A549 treated with GW870086 at 1 μM for 4 hours (cell line): Measurements from ENCODE around the gene ZNF582. TPM values are rescaled to one million over a fixed set of nuclear protein-coding genes. Genes with fewer than 3 reads are reported as not detected.

ENCODE experiments used
- total RNA-seq: library from RNA; stranded (reverse); fragments of 200-300 nt; extraction: Qiagen RNA extraction; gene quantifications from 5 replicates; pipeline ENCODE4 v1.2.3, GENCODE V29; 2022; ENCODE audit warnings: low read depth

Gene ZNF582
- 0.70 to 1.4 TPM (median 1.1 TPM) in 5 replicates for total RNA-seq

GRCh38 chr19:56393119-56394012 is at the start of gene ZNF582:
TSS of gene ZNF582 (minus strand) at chr19:56393534. CDS start at chr19:56391752, 1,782 bp downstream.

GRCh38 chr19:56403764-56404704 is 10.7 kb upstream of the ZNF582 start, which contains the start of gene ZNF583:
TSS of gene ZNF583 (plus strand) at chr19:56404332. CDS start at chr19:56407115, 2,783 bp downstream.

Other genes with a start within 250 kb of the ZNF582 start
- not detected in 5 replicates for gene GALP, start 217.5 kb downstream of the ZNF582 start, total RNA-seq
- gene ZSCAN5B, start 195.8 kb downstream of the ZNF582 start, total RNA-seq = not detected in 5 replicates
- not detected in 5 replicates for gene ZSCAN5C, start 191.3 kb downstream of the ZNF582 start, total RNA-seq
- gene EDDM13, start 120.8 kb downstream of the ZNF582 start, total RNA-seq = not detected in 5 replicates
- 6.9 to 9.8 TPM (median 8.0 TPM) in 5 replicates for gene ZSCAN5A, start 78.7 kb downstream of the ZNF582 start, total RNA-seq
- 1.7 to 2.9 TPM (median 2.3 TPM) in 5 replicates for gene ZNF583, start 10.8 kb upstream of the ZNF582 start, total RNA-seq
- gene ZNF667, start 83.8 kb upstream of the ZNF582 start, total RNA-seq = not detected in 5 replicates
- 0.02 to 0.03 TPM (median 0.03 TPM) in 4 of 5 replicates, not detected in the other for gene ZNF471, start 114.3 kb upstream of the ZNF582 start, total RNA-seq
- 3.1 to 4.4 TPM (median 3.5 TPM) in 5 replicates for gene ZFP28, start 145.4 kb upstream of the ZNF582 start, total RNA-seq
- gene ZNF470, start 173.9 kb upstream of the ZNF582 start, total RNA-seq = 1.4 to 1.8 TPM (median 1.6 TPM) in 5 replicates
- 9.3 to 11.7 TPM (median 10.7 TPM) in 5 replicates for gene ZNF71, start 201.8 kb upstream of the ZNF582 start, total RNA-seq
- 0.19 TPM in 1 of 5 replicates, not detected in the others for gene SMIM17, start 249.6 kb upstream of the ZNF582 start, total RNA-seq